GM23248 (cell line): Measurements from ENCODE around the gene EIF2B5. TPM values are rescaled to one million over a fixed set of nuclear protein-coding genes. Genes with fewer than 3 reads are reported as not detected.
A peak's percentile ranks its signal among the peaks of the same experiment; 100 is the strongest.
"Not testable (repeated sequence)": the region's sequence is repeated elsewhere in the genome, so short reads cannot be mapped to it uniquely, and the experiment has no call there.

Source experiments
- DNase-seq: peaks from one replicate; pipeline ENCODE4 v3.0.0-alpha.2; 2015
- H2AFZ ChIP-seq: fragments of 200-600 bp; sonication (generic); 2 replicates; pipeline ENCODE4 v1.6.1; 2016; ENCODE audit warnings: antibody characterized with exemption
- H3F3A ChIP-seq: fragments of 200-600 bp; sonication (generic); 2 replicates; pipeline ENCODE4 v1.6.1; 2016; ENCODE audit warnings: mild to moderate bottlenecking, antibody characterized with exemption, mixed run types; ENCODE audit not compliant: insufficient read depth
- H3K27ac ChIP-seq: fragments of 200-600 bp; sonication (generic); 2 replicates; pipeline ENCODE4 v1.5.1; 2016; ENCODE audit warnings: mild to moderate bottlenecking
- H3K27me3 ChIP-seq: fragments of 200-600 bp; sonication (generic); replicated peaks from 2 replicates; pipeline ENCODE4 v1.6.1; 2016; ENCODE audit warnings: mild to moderate bottlenecking; ENCODE audit not compliant: insufficient read depth
- H3K36me3 ChIP-seq: fragments of 200-600 bp; sonication (generic); 2 replicates; pipeline ENCODE4 v1.6.1; 2016; ENCODE audit warnings: low read depth, mild to moderate bottlenecking
- H3K4me1 ChIP-seq: fragments of 200-600 bp; sonication (generic); 2 replicates; pipeline ENCODE4 v1.6.1; 2016; ENCODE audit warnings: mild to moderate bottlenecking; ENCODE audit not compliant: insufficient read depth
- H3K4me2 ChIP-seq: fragments of 200-600 bp; sonication (generic); one replicate; pipeline ENCODE4 v1.6.1; 2016; ENCODE audit warnings: mild to moderate bottlenecking; ENCODE audit not compliant: unreplicated experiment
- H3K4me3 ChIP-seq: fragments of 200-600 bp; sonication (generic); 2 replicates; pipeline ENCODE4 v1.5.1; 2016; ENCODE audit warnings: mild to moderate bottlenecking
- H3K79me2 ChIP-seq: fragments of 200-600 bp; sonication (generic); 2 replicates; pipeline ENCODE4 v1.6.1; 2016; ENCODE audit warnings: mild to moderate bottlenecking; ENCODE audit not compliant: insufficient read depth
- H3K9ac ChIP-seq: fragments of 200-600 bp; sonication (generic); 2 replicates; pipeline ENCODE4 v1.6.1; 2016; ENCODE audit warnings: mild to moderate bottlenecking
- H3K9me2 ChIP-seq: fragments of 200-600 bp; sonication (generic); 2 replicates; pipeline ENCODE4 v1.6.1; 2016; ENCODE audit warnings: mixed run types, mild to moderate bottlenecking, moderate library complexity; ENCODE audit not compliant: insufficient read depth
- H3K9me3 ChIP-seq: fragments of 200-600 bp; sonication (generic); one replicate; pipeline ENCODE4 v1.6.1; 2017; ENCODE audit warnings: low read depth
- H4K20me1 ChIP-seq: fragments of 200-600 bp; sonication (generic); 2 replicates; pipeline ENCODE4 v1.6.0; 2016; ENCODE audit not compliant: insufficient read depth
- EZH2 ChIP-seq: fragments of 200-600 bp; sonication (generic); IDR thresholded peaks from 2 replicates; pipeline ENCODE4 v1.6.1; 2018; ENCODE audit warnings: antibody characterized with exemption, mild to moderate bottlenecking; ENCODE audit not compliant: insufficient read depth, poor library complexity, severe bottlenecking
- EZH2phosphoT487 ChIP-seq: fragments of 200-600 bp; sonication (generic); IDR thresholded peaks from 2 replicates; pipeline ENCODE4 v1.6.1; 2018; ENCODE audit warnings: antibody characterized with exemption, moderate library complexity, mild to moderate bottlenecking, low read depth; ENCODE audit not compliant: insufficient read depth
- WGBS, 2 experiments: methylation state at CpG; one replicate each; pipeline ENCODE4 v1.1.6; 2015 to 2017; ENCODE audit warnings: low lambda C conversion rate in 2 of 2, low coverage in 1 of 2; ENCODE audit errors: missing lambda C conversion rate in 2 of 2; 5-methylcytosine and 5-hydroxymethylcytosine counted together
- in situ Hi-C: fragments of 300-500 bp; cut with MboI; formaldehyde crosslinking; loops from 2 replicates; pipeline ENCODE4 v1.15.0; 2020
- polyA plus RNA-seq: library from polyadenylated mRNA; unstranded; fragments of >200 nt; fragmentation: Nextera tagmentation; extraction: Ambion mirVana; gene quantifications from 2 replicates; pipeline ENCODE4 v1.2.1, GENCODE V29; 2016
- total RNA-seq: library from RNA; depleted of rRNA; stranded (reverse); fragments of >200 nt; shearing (Covaris generic); gene quantifications from 2 replicates; pipeline ENCODE4 v1.2.3, GENCODE V29; 2014

Gene EIF2B5
- total and polyA plus RNA-seq, 2 experiments from 2014 or later: 27.8 to 28.3 TPM

- Histone ChIP-seq H3K9ac (no peak overlapping the region), H3K9me2 (no peaks in the 10 kb centered on the region), H3F3A (no peaks in the 10 kb centered on the region), H3K9me3 (no peaks in the 10 kb centered on the region), H3K27me3 (no peaks in the 10 kb centered on the region), H3K4me2 (no peak overlapping the region), H2AFZ (no peak overlapping the region), H3K27ac (no peak overlapping the region), H3K4me1 (no peaks in the 10 kb centered on the region), H3K79me2 (no peaks in the 10 kb centered on the region; the same call in 1 of the 2 replicates), H3K4me3 (no peak overlapping the region), H4K20me1 (no peaks in the 10 kb centered on the region), H3K36me3 (no peaks in the 10 kb centered on the region; the same call in 1 of the 2 replicates)
- in situ Hi-C loops: no loop called here
- 78 to 88% methylated on average over 3 of the region's 3 CpGs for WGBS, 2 experiments
- TF ChIP-seq EZH2 (no peak), EZH2phosphoT487 (no peak)
- no peak for DNase-seq
Measured at GRCh38 chr3:184148076-184148475, 12.9 kb downstream of the EIF2B5 start.

GRCh38 chr3:184149123-184149522 lies 14.0 kb downstream of the EIF2B5 start:
- no peaks in the 10 kb centered on the region for H3F3A ChIP-seq
- no peaks in the 10 kb centered on the region for H3K9me2 ChIP-seq
- DNase-seq: no peak
- H3K27me3 ChIP-seq: no peaks in the 10 kb centered on the region
- TF ChIP-seq EZH2 (no peak), EZH2phosphoT487 (no peak)
- H3K9me3 ChIP-seq: no peaks in the 10 kb centered on the region
- H3K79me2 ChIP-seq: peaks cover 2% of the 10 kb centered on the region
- H3K27ac ChIP-seq: no peak overlapping the region
- H3K9ac ChIP-seq: no peak overlapping the region
- H3K4me1 ChIP-seq: no peaks in the 10 kb centered on the region
- WGBS, 2 experiments: 72 to 79% methylated on average over 6 of the region's 6 CpGs
- no peak overlapping the region for H3K4me3 ChIP-seq
- no peaks in the 10 kb centered on the region for H4K20me1 ChIP-seq
- no peak overlapping the region for H2AFZ ChIP-seq
- in situ Hi-C loops: no loop called here
- H3K4me2 ChIP-seq: no peak overlapping the region
- no peaks in the 10 kb centered on the region; the same call in 1 of the 2 replicates for H3K36me3 ChIP-seq

DNA sequence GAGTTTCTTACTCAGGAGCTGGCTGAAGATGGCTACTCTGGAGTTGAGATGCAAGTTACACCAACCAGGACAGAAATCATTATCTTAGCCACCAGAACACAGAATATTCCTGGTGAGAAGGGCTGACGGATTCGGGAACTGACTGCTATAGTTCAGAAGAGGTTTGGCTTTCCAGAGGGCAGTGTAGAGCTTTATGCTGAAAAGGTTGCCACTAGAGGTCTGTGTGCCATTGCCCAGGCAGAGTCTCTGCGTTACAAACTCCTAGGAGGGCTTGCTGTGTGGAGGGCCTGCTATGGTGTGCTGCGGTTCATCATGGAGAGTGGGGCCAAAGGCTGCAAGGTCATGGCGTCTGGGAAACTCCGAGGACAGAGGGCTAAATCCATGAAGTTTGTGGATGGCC lies 14.6 kb downstream of the EIF2B5 start:
- 83 to 84% methylated on average over 6 of the region's 6 CpGs for WGBS, 2 experiments
- H3F3A ChIP-seq, H3K27ac ChIP-seq, H3K79me2 ChIP-seq, H3K36me3 ChIP-seq, H3K9ac ChIP-seq, H3K9me2 ChIP-seq, H3K27me3 ChIP-seq, H3K4me1 ChIP-seq, H3K4me2 ChIP-seq, H3K9me3 ChIP-seq, H4K20me1 ChIP-seq, H3K4me3 ChIP-seq, H2AFZ ChIP-seq, in situ Hi-C loops: not testable (repeated sequence)
- peak; percentile 41 for DNase-seq

DNA sequence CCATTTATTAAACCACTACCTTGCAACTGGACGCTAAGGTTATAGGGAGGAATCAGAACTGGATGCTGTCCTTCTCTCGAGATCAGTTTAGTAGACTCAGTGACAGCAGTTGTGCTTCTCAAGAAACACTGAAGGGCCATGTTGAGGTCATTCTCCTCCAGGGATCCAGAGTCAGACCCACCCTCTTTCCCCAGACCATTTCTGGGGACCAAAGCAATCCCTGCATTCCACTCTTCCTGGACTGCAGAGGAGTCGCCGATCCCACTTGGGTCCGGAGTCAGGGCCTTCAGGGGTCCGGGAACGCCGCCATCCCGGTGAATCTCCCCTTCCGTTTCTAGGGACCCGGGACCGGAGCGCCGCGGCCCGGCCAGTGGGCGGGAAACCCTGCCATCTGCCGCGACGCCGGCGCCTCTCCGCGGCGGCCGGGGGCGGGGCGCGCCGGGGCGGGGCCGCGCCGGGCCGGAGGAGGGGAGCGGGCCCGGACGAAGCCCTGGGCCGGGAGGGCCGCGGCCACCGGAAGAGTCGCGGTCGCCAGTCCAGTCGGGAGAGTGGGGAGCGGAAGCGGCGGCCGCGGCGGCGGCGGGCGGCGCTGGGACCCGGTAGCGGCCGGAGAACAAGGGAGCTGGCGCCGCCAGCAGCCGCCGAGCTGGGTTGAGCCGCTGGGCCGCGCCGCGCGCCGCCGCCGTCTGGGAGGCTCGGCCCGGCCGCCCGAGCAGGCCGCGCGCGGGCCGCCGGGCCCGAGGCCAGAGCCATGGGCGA lies 19.9 kb downstream of the EIF2B5 start, which contains the start of gene DVL3:
TSS of gene DVL3 (plus strand) at position 493 of the 759 bp plus-strand sequence. CDS start at position 752, 259 bp downstream.
- no peaks in the 10 kb centered on the region for H3K27me3 ChIP-seq
- peak; percentile 75 for DNase-seq
- H3K4me2 ChIP-seq: peak within 1 kb of the TSS; percentile 95
- peak within 1 kb of the TSS; percentile 68 for H3K27ac ChIP-seq
- peaks cover 23% of the 10 kb centered on the region for H3K4me1 ChIP-seq
- WGBS, 2 experiments: 1 to 2% methylated on average over 14 to 67 of the region's 84 CpGs
- peaks cover 46% of the 10 kb centered on the region for H3K79me2 ChIP-seq
- H3K9me2 ChIP-seq: no peaks in the 10 kb centered on the region
- H3K9me3 ChIP-seq: no peaks in the 10 kb centered on the region
- H3K36me3 ChIP-seq: no peaks in the 10 kb centered on the region
- in situ Hi-C loops: no loop called here
- H4K20me1 ChIP-seq: no peaks in the 10 kb centered on the region
- H3F3A ChIP-seq: peaks cover 15% of the 10 kb centered on the region
- H3K9ac ChIP-seq: peak within 1 kb of the TSS; percentile 90
- TF ChIP-seq EZH2 (no peak), EZH2phosphoT487 (no peak)
- H3K4me3 ChIP-seq: peak within 1 kb of the TSS; percentile 89
- peak within 1 kb of the TSS; percentile 96 for H2AFZ ChIP-seq
